AML-193 (cell line): ENCODE measurements around the gene WHRN.

Experiments
- DNase-seq, 2 experiments: peaks; one replicate each; lab custom pipeline; 2025; lab: John Stamatoyannopoulos, UW

The WHRN gene

GRCh38 chr9:114505187-114506081 is at the start of gene WHRN:
WHRN (minus strand) TSS chr9:114505473; CDS start chr9:114504801, 672 bp downstream.
- peak; percentile 57 to 64 for DNase-seq

DNA sequence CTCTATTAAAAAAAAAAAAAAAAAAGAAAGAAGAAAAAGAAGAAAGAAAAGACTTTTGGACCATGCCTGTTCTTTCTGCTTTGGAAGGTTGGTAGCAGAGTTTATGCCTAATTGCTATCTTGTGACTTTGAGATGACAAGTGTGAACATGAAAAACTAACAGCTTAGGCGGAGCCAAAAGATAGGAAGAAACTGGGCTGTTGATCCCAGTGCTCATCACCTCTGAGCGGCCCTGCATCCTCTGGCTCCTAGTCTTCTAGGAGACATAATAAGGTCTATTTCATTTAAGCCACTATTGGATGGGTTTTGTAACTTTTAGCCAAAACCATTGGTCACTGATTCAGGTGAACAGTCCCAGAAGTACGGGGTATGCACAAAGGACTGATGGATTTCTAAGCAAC is 47.9 kb upstream of the WHRN start:
- no peak for DNase-seq

DNA sequence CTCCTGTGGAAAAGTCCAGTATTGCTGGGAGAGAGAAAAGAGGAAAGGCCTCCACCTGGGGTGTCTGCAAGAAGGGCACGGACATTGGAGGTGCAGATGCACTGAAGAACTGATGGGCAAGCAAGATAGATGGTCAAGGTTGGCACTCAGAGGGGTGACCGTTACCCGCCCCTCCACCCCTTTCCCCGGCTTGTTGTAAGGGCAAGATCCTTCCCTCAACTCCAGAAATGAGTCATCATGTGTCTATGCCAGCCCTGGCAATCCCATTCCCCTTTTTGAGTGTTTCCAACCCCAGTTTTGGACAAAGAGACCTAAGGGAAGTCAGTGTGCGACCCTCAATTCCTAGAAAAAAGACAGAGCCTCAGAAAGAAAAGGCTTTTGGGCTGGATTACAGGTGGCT is 47.4 kb upstream of the WHRN start:
- no peak for DNase-seq

GRCh38 chr9:114551750-114552685 is 46.7 kb upstream of the WHRN start:
- no peak for DNase-seq

GRCh38 chr9:114549697-114550330 is 44.5 kb upstream of the WHRN start:
- no peak for DNase-seq

GRCh38 chr9:114546851-114547250 is 41.6 kb upstream of the WHRN start:
- DNase-seq: no peak

DNA sequence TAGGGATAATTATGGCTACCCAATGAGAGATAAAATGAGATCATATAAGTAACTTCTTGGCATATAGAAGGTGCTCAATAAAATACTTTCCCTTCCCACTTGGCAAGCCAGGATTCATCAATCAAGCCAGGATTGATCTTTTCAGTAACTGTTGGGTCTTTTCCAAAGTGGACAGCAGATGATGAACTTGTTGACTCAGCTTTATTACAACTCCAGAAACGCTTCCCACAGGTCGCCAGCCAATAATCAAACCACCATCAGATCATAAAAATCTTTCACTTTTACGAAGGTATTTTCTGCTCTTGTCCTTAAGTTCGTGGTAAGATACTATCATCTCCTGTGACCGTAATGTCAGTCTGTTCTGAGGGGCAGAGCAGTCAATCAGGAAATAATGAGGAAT is 39.8 kb upstream of the WHRN start:
- no peak for DNase-seq

GRCh38 chr9:114539701-114540380 is 34.6 kb upstream of the WHRN start:
- DNase-seq: no peak

DNA sequence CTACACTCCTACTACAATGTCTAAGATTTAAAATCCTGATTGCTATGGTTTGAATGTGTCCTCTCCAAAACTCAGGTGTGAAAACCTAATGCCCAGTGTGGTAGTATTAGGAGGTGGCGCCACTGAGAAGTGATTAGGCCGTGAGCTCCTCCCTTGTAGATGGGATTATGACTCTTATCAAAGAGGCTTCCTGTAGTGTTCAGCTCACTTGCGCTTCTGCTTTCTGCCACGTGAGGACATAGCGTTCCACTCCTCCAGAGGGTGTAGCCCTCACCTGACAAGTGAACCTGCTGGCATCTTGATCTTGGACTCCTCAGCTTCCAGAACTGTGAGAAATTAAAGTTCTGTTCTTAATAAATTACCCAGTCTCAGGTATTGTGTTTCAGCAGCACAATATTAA is 33.0 kb upstream of the WHRN start:
- DNase-seq: no peak

DNA sequence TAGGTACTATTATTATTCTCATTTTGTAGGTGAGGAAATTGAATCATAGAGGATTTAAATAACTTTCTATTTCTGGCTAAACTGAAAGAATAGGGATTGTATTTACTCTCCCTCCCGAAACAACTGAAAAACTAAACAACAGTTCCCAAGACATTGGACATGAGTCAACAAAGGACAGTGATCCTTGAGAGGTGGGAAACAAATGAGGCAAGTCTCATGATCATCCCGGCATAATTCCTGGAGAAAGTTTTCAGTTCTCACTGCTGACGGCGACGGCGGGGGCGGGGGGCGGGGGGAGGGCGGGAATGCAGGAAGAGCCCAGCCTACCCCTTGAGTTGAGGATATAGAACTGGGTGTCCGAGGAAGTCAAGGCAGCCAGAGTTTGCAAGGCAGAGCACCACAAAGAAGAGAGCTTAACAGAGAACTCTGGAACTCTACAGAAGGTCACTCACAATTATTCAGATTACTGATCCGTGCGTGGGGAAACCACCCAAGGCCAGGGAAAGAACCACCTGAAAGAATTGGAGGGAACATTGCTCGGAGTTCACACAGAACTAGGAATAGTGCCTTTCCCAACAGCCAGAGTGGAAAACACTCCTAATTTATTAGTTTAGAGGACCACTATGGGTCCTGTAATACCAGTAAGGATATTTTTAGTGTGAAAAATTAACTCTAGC is 27.4 kb upstream of the WHRN start:
- DNase-seq: no peak

DNA sequence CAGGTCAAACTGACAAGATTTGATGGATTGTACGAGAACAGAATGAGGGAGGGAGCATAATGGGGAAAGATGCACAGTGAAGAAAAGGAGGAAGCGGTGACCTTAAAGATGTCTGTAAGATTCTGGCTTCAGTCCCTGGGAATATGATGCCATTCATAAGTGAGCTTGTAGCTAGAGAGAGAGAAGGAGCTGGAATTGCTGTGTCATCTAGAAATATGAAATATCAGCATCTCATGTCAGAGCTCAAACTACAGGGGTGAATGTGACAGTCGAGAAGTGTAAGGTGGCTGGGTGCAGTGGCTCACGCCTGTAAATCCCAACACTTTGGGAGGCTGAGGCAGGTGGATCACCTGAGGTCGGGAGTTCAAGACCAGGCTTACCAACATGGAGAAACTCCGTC is 24.0 kb upstream of the WHRN start:
- no peak for DNase-seq

DNA sequence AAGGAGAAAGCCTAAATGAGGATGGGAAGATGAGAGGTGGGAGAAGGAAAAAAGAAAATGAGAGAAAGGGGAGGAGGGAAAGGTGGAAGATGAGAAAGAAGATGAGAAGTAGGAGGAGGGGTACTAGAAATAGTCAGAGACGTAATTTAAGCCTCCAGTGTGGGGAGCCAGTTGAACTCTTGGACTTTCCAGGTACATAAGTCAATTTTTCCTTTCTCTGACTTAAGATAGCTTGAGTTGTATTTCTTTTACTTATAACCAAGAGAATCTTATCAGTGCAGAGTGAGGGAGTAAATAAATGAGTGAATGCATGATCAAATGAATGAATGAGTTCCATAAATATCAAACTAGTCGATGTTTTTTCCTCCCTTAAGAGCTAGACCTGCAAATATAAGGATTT is 21.5 kb upstream of the WHRN start:
- no peak for DNase-seq

GRCh38 chr9:114525513-114525912 is 20.2 kb upstream of the WHRN start:
- DNase-seq: no peak

GRCh38 chr9:114524247-114524681 is 19.0 kb upstream of the WHRN start:
- DNase-seq: no peak

GRCh38 chr9:114522847-114523246 is 17.6 kb upstream of the WHRN start:
- no peak for DNase-seq

- DNase-seq: no peak
Measured at GRCh38 chr9:114522286-114522685, 17.0 kb upstream of the WHRN start.

GRCh38 chr9:114521846-114522245 is 16.6 kb upstream of the WHRN start:
- no peak for DNase-seq

GRCh38 chr9:114518599-114519022 is 13.3 kb upstream of the WHRN start:
- no peak for DNase-seq

DNA sequence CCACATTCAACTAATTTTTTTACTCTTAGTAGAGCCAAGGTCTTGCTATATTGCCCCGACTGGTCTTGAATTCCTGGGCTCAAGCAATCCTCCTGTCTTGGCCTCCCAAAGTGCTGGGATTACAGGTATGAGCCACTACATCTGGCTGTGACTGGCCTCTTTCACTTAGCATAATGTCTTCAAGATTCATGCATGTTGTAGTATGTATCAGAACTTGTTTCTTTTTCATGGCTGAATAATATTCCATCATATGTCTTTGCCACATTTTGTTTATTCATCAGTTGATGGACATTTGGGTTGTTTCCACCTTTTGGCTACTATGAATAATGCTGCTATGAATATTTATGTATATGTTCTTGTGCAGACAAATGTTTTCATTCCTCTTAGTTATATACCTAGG is 12.8 kb upstream of the WHRN start:
- no peak for DNase-seq

DNA sequence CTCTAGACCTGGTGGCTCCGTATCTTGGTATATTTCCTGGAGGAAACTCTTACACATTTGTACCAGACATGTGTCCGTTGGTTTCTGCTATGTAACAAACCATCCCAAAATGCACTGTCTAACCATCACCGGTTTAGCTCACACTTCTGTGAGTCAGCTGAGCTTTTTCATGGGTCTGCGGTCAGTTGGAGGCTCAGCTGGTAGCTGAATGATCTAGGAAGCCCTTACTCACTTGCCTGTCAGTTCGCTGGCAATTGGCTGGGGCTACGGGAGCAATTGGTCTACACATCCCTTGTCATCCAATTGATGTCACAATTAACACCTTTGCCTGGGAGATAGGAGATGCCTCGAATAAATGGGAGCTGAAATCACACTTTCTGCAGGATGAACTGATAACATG is 11.6 kb upstream of the WHRN start:
- DNase-seq: no peak

- DNase-seq: no peak
Measured at GRCh38 chr9:114515528-114515927, 10.3 kb upstream of the WHRN start.
